HCT116 (cell line): Measurements from ENCODE around the gene C9orf50.

Source experiments
- EZH2phosphoT487 ChIP-seq: fragments of 200-600 bp; IDR thresholded peaks from 2 replicates; pipeline ENCODE4 v1.6.1; 2018; ENCODE audit warnings: antibody characterized with exemption, borderline replicate concordance
- POLR2AphosphoS5 ChIP-seq: IDR thresholded peaks from 2 replicates; pipeline ENCODE4 v1.6.1; 2011; ENCODE audit warnings: mild to moderate bottlenecking, low read depth, low read length, moderate library complexity
- TF ChIP-seq, protein P1 (sequence below), 3 experiments: fragments of 200-600 bp in 1 of 3; sonication (generic) in 1 of 3; IDR thresholded peaks in 2 of 3; conservative IDR thresholded peaks in 1 of 3; 2 replicates each; pipeline ENCODE4 v1.5.1; 2012 to 2017; ENCODE audit warnings: low read depth in 2 of 3, low read length in 2 of 3, antibody characterized with exemption in 1 of 3, borderline replicate concordance in 1 of 3, control low read depth in 1 of 3, mild to moderate bottlenecking in 1 of 3, mixed read lengths in 1 of 3, mixed run types in 1 of 3, moderate library complexity in 1 of 3; ENCODE audit not compliant: insufficient read depth in 1 of 3
- TF ChIP-seq, protein P2 (sequence below): IDR thresholded peaks from 2 replicates; pipeline ENCODE4 v1.6.1; 2012

DNA sequence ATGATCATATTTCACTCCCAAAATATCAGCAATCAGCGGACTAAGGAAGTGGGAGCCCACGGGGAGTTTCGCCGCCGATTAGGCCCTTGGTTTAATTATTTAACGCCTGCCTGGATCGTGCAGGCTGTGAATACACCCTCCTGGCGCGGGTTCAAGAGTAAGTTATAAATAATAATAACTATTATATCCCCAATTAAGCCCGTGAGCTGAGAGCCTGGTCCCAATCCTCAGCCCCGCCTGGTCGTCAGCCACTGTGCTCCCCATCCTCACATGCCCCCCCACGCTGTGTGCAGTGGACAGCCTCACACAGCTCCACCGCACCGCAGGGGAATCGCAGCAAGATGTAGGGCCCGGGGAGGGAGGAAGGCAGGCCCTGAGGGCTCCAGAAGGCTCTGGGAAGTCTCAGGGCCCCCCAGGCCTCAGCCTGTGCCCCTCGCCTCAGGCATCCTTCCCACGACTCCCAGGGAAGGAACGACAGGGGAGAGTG lies 33.7 kb upstream of the C9orf50 start:
- TF ChIP-seq, protein P1, sequence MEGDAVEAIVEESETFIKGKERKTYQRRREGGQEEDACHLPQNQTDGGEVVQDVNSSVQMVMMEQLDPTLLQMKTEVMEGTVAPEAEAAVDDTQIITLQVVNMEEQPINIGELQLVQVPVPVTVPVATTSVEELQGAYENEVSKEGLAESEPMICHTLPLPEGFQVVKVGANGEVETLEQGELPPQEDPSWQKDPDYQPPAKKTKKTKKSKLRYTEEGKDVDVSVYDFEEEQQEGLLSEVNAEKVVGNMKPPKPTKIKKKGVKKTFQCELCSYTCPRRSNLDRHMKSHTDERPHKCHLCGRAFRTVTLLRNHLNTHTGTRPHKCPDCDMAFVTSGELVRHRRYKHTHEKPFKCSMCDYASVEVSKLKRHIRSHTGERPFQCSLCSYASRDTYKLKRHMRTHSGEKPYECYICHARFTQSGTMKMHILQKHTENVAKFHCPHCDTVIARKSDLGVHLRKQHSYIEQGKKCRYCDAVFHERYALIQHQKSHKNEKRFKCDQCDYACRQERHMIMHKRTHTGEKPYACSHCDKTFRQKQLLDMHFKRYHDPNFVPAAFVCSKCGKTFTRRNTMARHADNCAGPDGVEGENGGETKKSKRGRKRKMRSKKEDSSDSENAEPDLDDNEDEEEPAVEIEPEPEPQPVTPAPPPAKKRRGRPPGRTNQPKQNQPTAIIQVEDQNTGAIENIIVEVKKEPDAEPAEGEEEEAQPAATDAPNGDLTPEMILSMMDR (IDR thresholded peaks at IDR 0.05 in 2 of 3, conservative IDR thresholded peaks at IDR 0.05 in 1 of 3; ENCODE audit: borderline replicate concordance in 1 of 3, insufficient read depth in 1 of 3, low read depth in 2 of 3, low read length in 2 of 3): no peak
- TF ChIP-seq EZH2phosphoT487 (no peak), POLR2AphosphoS5 (no peak)
- TF ChIP-seq, protein P2, sequence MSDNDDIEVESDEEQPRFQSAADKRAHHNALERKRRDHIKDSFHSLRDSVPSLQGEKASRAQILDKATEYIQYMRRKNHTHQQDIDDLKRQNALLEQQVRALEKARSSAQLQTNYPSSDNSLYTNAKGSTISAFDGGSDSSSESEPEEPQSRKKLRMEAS: no peak
